ENCODE data around the gene SFRP5.

Gene SFRP5

GRCh38 chr10:97734021-97734420 lies 37.8 kb downstream of the SFRP5 start:
- DNase-seq: no peak

- no peak for DNase-seq
These were observed 38.5 kb downstream of the SFRP5 start for GRCh38 chr10:97733256-97733655.

- no peak for DNase-seq
These were observed 39.8 kb downstream of the SFRP5 start for GRCh38 chr10:97732052-97732359.

DNA sequence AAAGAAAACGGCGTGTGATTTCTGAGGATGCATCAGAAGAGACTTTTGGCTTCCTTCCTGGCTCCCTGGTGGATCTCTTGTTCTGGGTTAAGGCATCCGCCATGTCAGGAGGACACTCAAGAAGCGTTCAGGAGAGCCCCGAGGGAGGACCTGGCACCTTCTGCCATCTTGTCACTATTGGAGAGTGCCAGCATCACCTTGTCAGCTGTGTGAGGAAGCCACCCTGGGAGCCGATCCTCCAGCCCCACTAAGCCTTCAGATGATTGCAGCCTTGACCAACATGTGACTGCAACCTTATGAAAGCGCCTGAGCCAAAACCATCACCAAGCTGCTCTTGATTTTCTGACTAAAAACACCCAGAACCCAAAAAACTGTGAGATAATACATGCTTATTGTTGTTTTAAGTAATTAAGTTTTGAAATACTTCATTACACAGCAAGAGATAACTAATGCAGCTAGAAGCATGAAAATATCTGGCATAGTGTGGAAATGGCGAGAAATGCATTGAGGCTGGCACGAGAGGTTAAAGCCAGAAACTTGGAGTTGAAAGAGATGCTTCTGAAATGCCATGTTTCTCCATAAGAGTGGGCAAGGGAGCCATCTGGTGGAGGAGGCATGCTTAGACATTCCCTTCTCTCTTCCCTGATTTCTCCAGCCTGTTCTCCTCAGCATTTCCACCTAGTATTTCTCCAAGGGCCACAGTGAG lies 40.3 kb downstream of the SFRP5 start:
- peak; percentile 72 for DNase-seq

GRCh38 chr10:97729014-97729413 lies 42.8 kb downstream of the SFRP5 start:
- no peak for DNase-seq

GRCh38 chr10:97726636-97727178 lies 45.1 kb downstream of the SFRP5 start:
- peak; percentile 65 for DNase-seq

DNA sequence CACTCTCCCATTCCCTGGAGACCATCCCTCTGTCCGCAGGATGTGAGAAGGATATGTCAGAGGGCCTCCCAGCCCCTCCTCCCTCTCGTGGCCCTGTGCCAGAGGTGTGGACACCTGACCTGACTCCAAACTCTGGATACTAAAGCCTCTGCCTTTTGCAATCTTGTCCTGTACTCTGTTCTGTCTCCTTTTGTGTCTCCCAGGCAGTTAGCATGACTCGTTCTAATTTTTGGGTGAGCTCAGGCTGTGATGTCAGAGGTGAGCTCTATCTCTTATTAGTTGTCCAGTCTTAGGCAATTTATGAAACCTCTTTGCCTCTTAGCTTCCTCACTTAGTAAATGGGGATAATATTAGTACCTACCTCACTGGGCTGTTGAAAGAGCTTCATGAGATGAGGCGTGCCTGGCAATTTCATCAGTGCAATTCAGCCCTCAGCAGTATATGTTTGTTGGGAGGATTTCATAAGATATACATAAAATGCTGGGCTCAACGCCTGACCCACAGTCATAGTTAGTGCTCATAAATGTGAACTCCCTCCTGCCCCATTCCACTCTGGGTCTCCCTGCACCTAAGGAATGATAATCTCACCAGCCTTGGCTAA lies 47.4 kb downstream of the SFRP5 start:
- peak; percentile 53 for DNase-seq

GRCh38 chr10:97723001-97723400 lies 48.8 kb downstream of the SFRP5 start:
- DNase-seq: no peak

GRCh38 chr10:97721871-97722780 lies 49.7 kb downstream of the SFRP5 start:
- DNase-seq: no peak

GRCh38 chr10:97719602-97720001 lies 52.2 kb downstream of the SFRP5 start:
- no peak for DNase-seq

DNA sequence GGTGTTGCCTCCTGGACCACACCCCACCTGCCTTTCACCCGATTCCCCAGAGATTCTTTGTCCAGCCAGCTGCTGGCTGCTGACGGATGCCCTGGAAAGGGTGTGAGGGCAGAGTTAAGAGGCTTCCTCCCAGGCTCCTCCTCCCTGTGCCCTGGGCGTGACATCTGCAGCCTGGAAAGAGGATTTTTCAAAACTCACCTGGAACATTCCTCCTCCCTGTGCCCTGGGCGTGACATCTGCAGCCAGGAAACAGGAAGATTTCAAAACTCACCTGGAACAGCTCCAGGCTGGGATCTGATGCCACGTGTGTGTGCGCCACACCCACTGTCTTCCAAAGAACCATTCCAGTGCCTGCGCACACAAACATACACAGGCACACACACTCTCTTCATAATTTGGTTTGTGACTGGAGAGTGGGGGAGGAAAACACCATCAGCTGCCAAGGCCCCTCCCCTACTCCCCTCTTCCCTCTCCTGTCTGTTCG lies 53.1 kb downstream of the SFRP5 start:
- no peak for DNase-seq

DNA sequence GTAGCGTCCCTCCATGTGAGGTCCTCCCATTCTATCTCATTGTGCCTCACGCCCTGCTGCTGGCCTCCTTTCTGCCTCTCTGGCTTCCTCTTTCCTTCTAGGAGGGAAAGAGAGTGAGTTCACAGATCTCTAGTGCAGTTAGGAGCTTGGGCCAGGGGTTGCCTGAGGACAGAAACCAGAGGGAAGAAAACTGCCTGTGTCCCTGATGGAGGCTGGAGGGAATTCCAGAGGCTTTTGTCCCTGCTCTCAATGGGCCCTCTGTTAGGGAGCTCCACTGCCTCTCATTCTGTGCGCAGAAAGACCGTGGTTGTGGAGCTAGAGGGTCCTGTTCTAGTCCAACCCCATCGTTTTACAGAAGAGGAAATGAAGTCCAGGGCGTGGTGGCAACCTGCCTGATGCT lies 53.6 kb downstream of the SFRP5 start:
- DNase-seq: no peak

DNA sequence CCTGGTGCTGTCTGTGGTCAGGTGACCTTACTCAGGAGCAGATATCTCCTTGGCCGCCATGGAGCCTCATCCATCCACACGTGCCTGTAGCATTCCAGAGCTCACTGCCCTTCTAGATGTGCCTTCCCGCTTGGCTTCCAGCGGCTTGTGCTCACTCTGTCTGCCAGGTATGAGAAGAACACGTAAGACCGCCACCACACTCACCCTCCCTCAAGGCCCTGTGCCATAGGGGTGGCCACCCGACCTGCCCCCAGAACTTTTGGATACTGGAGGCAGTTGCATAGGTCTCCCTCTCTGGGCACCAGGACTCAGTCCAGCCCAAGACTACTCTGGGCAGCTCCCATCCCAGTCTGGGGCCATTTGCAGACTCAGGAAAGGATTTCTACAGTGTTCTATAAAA lies 54.2 kb downstream of the SFRP5 start:
- DNase-seq: no peak

Measured in fibroblast of skin of right quadriceps (primary cell).